Colonic mucosa (tissue), 4 donors: Measurements from ENCODE around the gene C1QTNF8. TPM values are rescaled to one million over a fixed set of nuclear protein-coding genes. Genes with fewer than 3 reads are reported as not detected.

ENCODE experiments used
- DNase-seq: peaks from one replicate; pipeline ENCODE4 v3.0.0-alpha.2; 2020
- H3K27ac ChIP-seq: fragments of 200-600 bp; one replicate; pipeline ENCODE4 v1.8.0; 2021
- H3K27me3 ChIP-seq: fragments of 200-600 bp; one replicate; pipeline ENCODE4 v1.8.0; 2021
- H3K36me3 ChIP-seq: fragments of 200-600 bp; one replicate; pipeline ENCODE4 v1.8.0; 2021
- H3K4me1 ChIP-seq: fragments of 200-600 bp; one replicate; pipeline ENCODE4 v1.8.0; 2021; ENCODE audit warnings: mild to moderate bottlenecking
- H3K4me3 ChIP-seq: fragments of 200-600 bp; one replicate; pipeline ENCODE4 v1.8.0; 2021
- H3K9ac ChIP-seq, 2 donors: one replicate each; pipeline ENCODE4 v1.7.0; 2013; ENCODE audit warnings: control low read depth in 2 of 2, low read depth in 2 of 2, low read length in 2 of 2
- H3K9me3 ChIP-seq: fragments of 200-600 bp; one replicate; pipeline ENCODE4 v1.8.0; 2021
- CTCF ChIP-seq: fragments of 200-600 bp; IDR thresholded peaks from one replicate; pipeline ENCODE4 v1.8.0; 2022; ENCODE audit warnings: antibody characterized with exemption, mild to moderate bottlenecking
- intact Hi-C: fragments of 100-400 bp; cut with DNase I; formaldehyde crosslinking; loops from one replicate; pipeline ENCODE4 v1.14.1; 2022
- total RNA-seq, 2 donors: library from RNA; stranded (reverse); fragmentation: NEBNext Ultra II Directional in 1 of 2; extraction: Animal tissue kit (Norgen Biotek cat#: 25700) in 1 of 2; gene quantifications; one replicate each; pipeline ENCODE4 v1.2.1, GENCODE V29; 2021
- donor health status: healthy.
- donor health status: DM: no; HTN: no; CAD: no.
- donor health status: DM: no; HTN: no; CAD: no.

C1QTNF8 gene
- total RNA-seq, 2 donors from 2014 or later = not detected

GRCh38 chr16:1113889-1114526 lies 18.0 kb upstream of the C1QTNF8 start:
- H3K9ac ChIP-seq = no peak overlapping the region
- DNase-seq = no peak
- H3K4me3 ChIP-seq = no peak overlapping the region
- intact Hi-C loops = no loop called here
- peaks cover 12% of the 10 kb centered on the region for H3K27me3 ChIP-seq
- H3K36me3 ChIP-seq = no peaks in the 10 kb centered on the region
- TF ChIP-seq CTCF = no peak
- no peaks in the 10 kb centered on the region for H3K4me1 ChIP-seq
- no peak overlapping the region for H3K27ac ChIP-seq
- no peaks in the 10 kb centered on the region for H3K9me3 ChIP-seq

GRCh38 chr16:1113489-1113888 lies 17.4 kb upstream of the C1QTNF8 start:
- Histone ChIP-seq H3K9me3 (no peaks in the 10 kb centered on the region), H3K9ac (no peak overlapping the region), H3K4me3 (no peak overlapping the region), H3K27me3 (peaks cover 16% of the 10 kb centered on the region), H3K36me3 (no peaks in the 10 kb centered on the region), H3K27ac (no peak overlapping the region), H3K4me1 (no peaks in the 10 kb centered on the region)
- intact Hi-C loops = no loop called here
- TF ChIP-seq CTCF = no peak
- DNase-seq = no peak

- Histone ChIP-seq H3K27ac (no peak overlapping the region), H3K36me3 (no peaks in the 10 kb centered on the region), H3K9ac (no peak overlapping the region), H3K4me3 (no peak overlapping the region), H3K27me3 (peaks cover 24% of the 10 kb centered on the region), H3K9me3 (no peaks in the 10 kb centered on the region), H3K4me1 (no peaks in the 10 kb centered on the region)
- intact Hi-C loops = no loop called here
- TF ChIP-seq CTCF = no peak
- no peak for DNase-seq
Measured at GRCh38 chr16:1112506-1113184, 16.6 kb upstream of the C1QTNF8 start.

- H3K9ac ChIP-seq = no peak overlapping the region
- no peak overlapping the region for H3K27ac ChIP-seq
- peaks cover 29% of the 10 kb centered on the region for H3K27me3 ChIP-seq
- no peak for DNase-seq
- no peaks in the 10 kb centered on the region for H3K9me3 ChIP-seq
- intact Hi-C loops = no loop called here
- TF ChIP-seq CTCF = no peak
- no peaks in the 10 kb centered on the region for H3K36me3 ChIP-seq
- no peaks in the 10 kb centered on the region for H3K4me1 ChIP-seq
- H3K4me3 ChIP-seq = no peak overlapping the region
Measured at GRCh38 chr16:1109648-1110047, 13.6 kb upstream of the C1QTNF8 start.

GRCh38 chr16:1108299-1109252 lies 12.5 kb upstream of the C1QTNF8 start:
- Histone ChIP-seq H3K27me3 (peaks cover 35% of the 10 kb centered on the region), H3K4me1 (no peaks in the 10 kb centered on the region), H3K4me3 (no peak overlapping the region), H3K9ac (no peak overlapping the region), H3K36me3 (no peaks in the 10 kb centered on the region), H3K27ac (no peak overlapping the region), H3K9me3 (no peaks in the 10 kb centered on the region)
- TF ChIP-seq CTCF = no peak
- intact Hi-C loops = no loop called here
- no peak for DNase-seq
